ENCODE data around the gene SNX30. TPM values are rescaled to one million over a fixed set of nuclear protein-coding genes. Genes with fewer than 3 reads are reported as not detected.

SNX30 gene
- total RNA-seq, 4 donors from 2014 or later = 4.8 to 10.2 (median 9.3) TPM

DNA sequence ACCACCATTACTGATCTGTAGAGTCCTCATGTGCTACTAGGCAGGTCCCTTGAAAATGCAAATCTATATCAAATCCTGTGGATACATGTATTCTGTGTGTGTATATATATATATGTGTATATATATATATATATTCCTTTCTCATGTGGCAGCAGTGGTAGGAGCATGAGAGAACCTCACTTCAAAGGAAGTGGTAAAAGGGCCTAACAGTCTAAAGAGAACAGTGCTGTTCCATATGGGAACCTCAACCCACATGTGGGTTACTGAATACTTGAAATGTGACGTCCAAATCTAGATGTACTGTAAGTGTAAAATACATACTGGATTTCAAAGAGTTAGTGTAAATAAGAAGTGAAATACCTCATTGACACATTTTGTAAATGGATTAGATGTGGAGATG is 134.8 kb downstream of the SNX30 start:
- Histone ChIP-seq H3K27me3 (peaks cover 0 to 16% (median 7%) of the 10 kb centered on the region in 4 donors), H3K36me3 (no peaks in the 10 kb centered on the region), H3K4me3 (no peak overlapping the region), H3K9me3 (no peaks in the 10 kb centered on the region), H3K27ac (peak overlapping the region in 1 of 4 donors; percentile 63), H3K4me1 (peaks cover 0 to 33% (median 5%) of the 10 kb centered on the region in 3 donors)
- no peak for DNase-seq
- TF ChIP-seq CTCF (IDR thresholded peaks at IDR 0.05) (no peak), POLR2A (IDR thresholded peaks at IDR 0.05) (no peak)
- WGBS, 2 donors = 72 to 81% methylated on average over 1 of the region's 1 CpG
- intact Hi-C loops (cut with DNase I) = no loop called here

GRCh38 chr9:112886351-112886750 is 135.8 kb downstream of the SNX30 start:
- Histone ChIP-seq H3K4me1 (peaks cover 3 to 41% (median 13%) of the 10 kb centered on the region in 3 donors), H3K36me3 (no peaks in the 10 kb centered on the region), H3K4me3 (no peak overlapping the region), H3K27ac (no peak overlapping the region), H3K9me3 (no peaks in the 10 kb centered on the region), H3K27me3 (peaks cover 0 to 26% (median 8%) of the 10 kb centered on the region in 4 donors)
- intact Hi-C loops (cut with DNase I) = no loop called here
- no peak for DNase-seq
- no peak for TF ChIP-seq POLR2A (IDR thresholded peaks at IDR 0.05)
- no peak for TF ChIP-seq CTCF (IDR thresholded peaks at IDR 0.05)
- 68 to 85% methylated on average over 4 of the region's 4 CpGs for WGBS, 2 donors

DNA sequence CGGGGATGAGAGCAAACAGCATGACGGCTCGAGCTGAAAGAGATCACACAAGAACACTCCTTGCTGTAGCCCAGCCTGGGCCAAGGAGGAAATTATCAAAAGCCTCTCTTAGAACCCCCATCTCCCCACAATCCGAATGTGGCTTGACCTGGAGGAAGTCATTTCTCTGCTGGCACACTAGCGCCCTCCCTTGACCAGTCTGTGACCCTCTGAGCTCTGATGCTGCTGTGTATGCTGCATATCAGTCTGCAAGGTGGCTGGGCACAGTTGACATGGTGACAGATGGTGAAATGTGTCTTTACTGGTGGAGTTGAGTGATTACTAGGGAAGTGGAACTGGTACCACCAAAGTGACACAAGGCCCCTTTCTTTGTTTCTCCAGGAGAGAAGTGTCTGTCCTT is 136.8 kb downstream of the SNX30 start:
- H3K27me3 ChIP-seq = peaks cover 0 to 35% (median 8%) of the 10 kb centered on the region in 4 donors
- DNase-seq = no peak
- no peaks in the 10 kb centered on the region for H3K36me3 ChIP-seq
- no peak overlapping the region for H3K4me3 ChIP-seq
- intact Hi-C loops (cut with DNase I) = no loop called here
- peaks cover 3 to 41% (median 13%) of the 10 kb centered on the region in 3 donors for H3K4me1 ChIP-seq
- WGBS, 2 donors = 70 to 85% methylated on average over 4 to 5 of the region's 5 CpGs
- no peak overlapping the region for H3K27ac ChIP-seq
- peak in 1 of 6 experiments; percentile 22 for TF ChIP-seq CTCF (IDR thresholded peaks at IDR 0.05)
- TF ChIP-seq POLR2A (IDR thresholded peaks at IDR 0.05) = no peak
- no peaks in the 10 kb centered on the region for H3K9me3 ChIP-seq

- Histone ChIP-seq H3K4me3 (peak within 1 kb of the TSS; percentile 12 to 59 (median 38)), H3K9me3 (no peaks in the 10 kb centered on the region), H3K27ac (no peak within 1 kb of the TSS), H3K4me1 (peaks cover 3 to 14% (median 13%) of the 10 kb centered on the region in 3 donors), H3K27me3 (peaks cover 0 to 37% (median 8%) of the 10 kb centered on the region in 4 donors), H3K36me3 (no peaks in the 10 kb centered on the region)
- no peak for DNase-seq
- WGBS, 2 donors = 0 to 10% methylated on average over 5 to 17 of the region's 78 CpGs
- TF ChIP-seq POLR2A (IDR thresholded peaks at IDR 0.05) = peak in 1 of 4 donors; percentile 12
- no peak for TF ChIP-seq CTCF (IDR thresholded peaks at IDR 0.05)
- intact Hi-C loops (cut with DNase I) = no loop called here
Measured at GRCh38 chr9:112890106-112891081, 139.8 kb downstream of the SNX30 start, which contains the start of gene SLC46A2. Gene SLC46A2 (minus strand): TSS chr9:112890876. CDS start chr9:112890681, 195 bp downstream.

GRCh38 chr9:112891521-112891920 is 141.0 kb downstream of the SNX30 start:
- Histone ChIP-seq H3K27me3 (peaks cover 0 to 37% (median 8%) of the 10 kb centered on the region in 4 donors), H3K9me3 (no peaks in the 10 kb centered on the region), H3K4me1 (peaks cover 3 to 14% (median 13%) of the 10 kb centered on the region in 3 donors), H3K36me3 (no peaks in the 10 kb centered on the region), H3K4me3 (no peak overlapping the region), H3K27ac (no peak overlapping the region)
- 89 to 100% methylated on average over 1 to 2 of the region's 3 CpGs for WGBS, 2 donors
- TF ChIP-seq CTCF (IDR thresholded peaks at IDR 0.05) (no peak), POLR2A (IDR thresholded peaks at IDR 0.05) (no peak)
- no peak for DNase-seq
- intact Hi-C loops (cut with DNase I) = no loop called here

Measured in esophagus squamous epithelium (tissue), 5 donors.